SK-N-SH (cell line): ENCODE data around the gene NOX3. TPM values are rescaled to one million over a fixed set of nuclear protein-coding genes. Genes with fewer than 3 reads are reported as not detected.

Experiments used
- CTCF ChIA-PET: fragments of 300-600, 350-600 bp; formaldehyde crosslinking; extraction: SDS; loops from one replicate; lab custom pipeline; 2021; lab: Yijun Ruan, JAX
- POLR2A ChIA-PET: fragments of 350-600 bp; sonication (Branson Sonifier 250); formaldehyde crosslinking; extraction: SDS; loops from one replicate; lab custom pipeline; 2020; ENCODE audit warnings: antibody characterized with exemption, inconsistent platforms; lab: Yijun Ruan, JAX
- DNase-seq: peaks from one replicate; pipeline ENCODE4 v3.0.0; 2012
- H2AFZ ChIP-seq: fragments of 200-600 bp; sonication (generic); 2 replicates; pipeline ENCODE4 v1.8.1; 2016; ENCODE audit warnings: antibody characterized with exemption, mild to moderate bottlenecking, low read depth
- H3F3A ChIP-seq: fragments of 200-600 bp; sonication (generic); replicated peaks from 2 replicates; pipeline ENCODE3; 2016; ENCODE audit warnings: antibody characterized with exemption, mild to moderate bottlenecking; ENCODE audit not compliant: insufficient read depth
- H3K27ac ChIP-seq, 2 experiments: fragments of 200-500 bp in 1 of 2; fragments of 200-600 bp in 1 of 2; sonication (Bioruptor generic) in 1 of 2; sonication (generic), shearing (Covaris generic) in 1 of 2; 2 replicates each; pipeline versions ENCODE4 v1.5.1 to v1.6.1; 2014 to 2016; ENCODE audit warnings: low read depth in 2 of 2, inconsistent platforms in 1 of 2, low read length in 1 of 2, mild to moderate bottlenecking in 1 of 2, mixed read lengths in 1 of 2
- H3K27me3 ChIP-seq: fragments of 200-600 bp; sonication (generic), shearing (Covaris generic); 2 replicates; pipeline ENCODE4 v1.6.1; 2016; ENCODE audit warnings: mixed run types; ENCODE audit not compliant: insufficient read depth
- H3K36me3 ChIP-seq, 2 experiments: fragments of 200-500 bp in 1 of 2; fragments of 200-600 bp in 1 of 2; sonication (Bioruptor generic) in 1 of 2; sonication (generic) in 1 of 2; replicated peaks in 1 of 2; 2 replicates each; pipeline versions ENCODE3 to v1.5.1; 2014 to 2016; ENCODE audit warnings: low read length in 1 of 2, mild to moderate bottlenecking in 1 of 2; ENCODE audit not compliant: insufficient read depth in 2 of 2, control insufficient read depth in 1 of 2
- H3K4me1 ChIP-seq, 2 experiments: fragments of 200-500 bp in 1 of 2; fragments of 200-600 bp in 1 of 2; sonication (Bioruptor generic) in 1 of 2; sonication (generic), shearing (Covaris generic) in 1 of 2; 2 replicates each; pipeline versions ENCODE4 v1.5.1 to v1.6.1; 2014 to 2016; ENCODE audit warnings: low read depth in 1 of 2, low read length in 1 of 2, mixed run types in 1 of 2; ENCODE audit not compliant: insufficient read depth in 2 of 2, control insufficient read depth in 1 of 2
- H3K4me2 ChIP-seq: fragments of 200-600 bp; sonication (generic), shearing (Covaris generic); 2 replicates; pipeline ENCODE4 v1.6.1; 2017; ENCODE audit warnings: mixed run types
- H3K4me3 ChIP-seq, 2 experiments: fragments of 200-500 bp in 1 of 2; fragments of 200-600 bp in 1 of 2; sonication (Bioruptor generic) in 1 of 2; sonication (generic), shearing (Covaris generic) in 1 of 2; 2 replicates each; pipeline versions ENCODE4 v1.5.1 to v1.8.1; 2014 to 2016; ENCODE audit warnings: low read depth in 2 of 2, inconsistent platforms in 1 of 2, low read length in 1 of 2, mild to moderate bottlenecking in 1 of 2, mixed read lengths in 1 of 2, moderate library complexity in 1 of 2
- H3K79me2 ChIP-seq: fragments of 200-600 bp; sonication (generic); 2 replicates; pipeline ENCODE4 v1.8.1; 2017; ENCODE audit warnings: mild to moderate bottlenecking; ENCODE audit not compliant: insufficient read depth
- H3K9ac ChIP-seq: fragments of 200-600 bp; sonication (generic); 2 replicates; pipeline ENCODE4 v1.6.1; 2017; ENCODE audit warnings: mixed run types
- H3K9me2 ChIP-seq: fragments of 200-600 bp; sonication (generic); 2 replicates; pipeline ENCODE4 v1.6.1; 2017; ENCODE audit warnings: mixed run types
- H3K9me3 ChIP-seq: fragments of 200-600 bp; sonication (generic); 2 replicates; pipeline ENCODE4 v1.6.1; 2017; ENCODE audit warnings: mixed run types, mild to moderate bottlenecking, moderate library complexity
- H4K20me1 ChIP-seq: fragments of 200-600 bp; sonication (generic); 2 replicates; pipeline ENCODE4 v1.6.1; 2017; ENCODE audit warnings: mild to moderate bottlenecking, mixed run types; ENCODE audit not compliant: insufficient read depth
- ELF1 ChIP-seq: IDR thresholded peaks from 2 replicates; pipeline ENCODE4 v1.4.0; 2012
- FOXM1 ChIP-seq: IDR thresholded peaks from 2 replicates; pipeline ENCODE4 v1.4.0; 2012; ENCODE audit warnings: low read depth, mild to moderate bottlenecking
- GABPA ChIP-seq: IDR thresholded peaks from 2 replicates; pipeline ENCODE4 v1.4.0; 2012; ENCODE audit warnings: low read depth, mild to moderate bottlenecking
- GATA2 ChIP-seq: sonication (generic); formaldehyde crosslinking; IDR thresholded peaks from 2 replicates; pipeline ENCODE4 v1.5.0; 2020; ENCODE audit warnings: mild to moderate bottlenecking, missing genetic modification reagents
- IRF3 ChIP-seq: fragments of 150-350 bp; IDR thresholded peaks from 2 replicates; pipeline ENCODE4 v1.6.1; 2016; ENCODE audit warnings: mild to moderate bottlenecking, low read depth, low read length
- NFIC ChIP-seq: IDR thresholded peaks from 2 replicates; pipeline ENCODE4 v1.4.0; 2012; ENCODE audit warnings: borderline replicate concordance
- NRF1 ChIP-seq: IDR thresholded peaks from 2 replicates; pipeline ENCODE4 v1.6.1; 2012; ENCODE audit warnings: low read depth, mild to moderate bottlenecking, low read length
- POLR2AphosphoS5 ChIP-seq: IDR thresholded peaks from 2 replicates; pipeline ENCODE4 v1.6.1; 2012; ENCODE audit warnings: low read depth, low read length
- RAD21 ChIP-seq: IDR thresholded peaks from 2 replicates; pipeline ENCODE4 v1.6.1; 2012; ENCODE audit warnings: mild to moderate bottlenecking, low read length
- RCOR1 ChIP-seq: fragments of 150-350 bp; IDR thresholded peaks from 2 replicates; pipeline ENCODE4 v1.6.1; 2017; ENCODE audit warnings: antibody characterized with exemption, low read length
- REST ChIP-seq: IDR thresholded peaks from 2 replicates; pipeline ENCODE4 v1.6.1; 2012; ENCODE audit warnings: mild to moderate bottlenecking, low read depth, low read length, moderate library complexity
- SIN3A ChIP-seq: IDR thresholded peaks from 2 replicates; pipeline ENCODE4 v1.6.1; 2012; ENCODE audit warnings: low read depth, mild to moderate bottlenecking, low read length, moderate library complexity, borderline replicate concordance
- TCF12 ChIP-seq: IDR thresholded peaks from 2 replicates; pipeline ENCODE4 v1.4.0; 2012
- TEAD4 ChIP-seq: IDR thresholded peaks from 2 replicates; pipeline ENCODE4 v1.4.0; 2012; ENCODE audit warnings: mild to moderate bottlenecking, borderline replicate concordance; ENCODE audit not compliant: insufficient read depth
- USF2 ChIP-seq: fragments of 150-350 bp; IDR thresholded peaks from 2 replicates; pipeline ENCODE4 v1.6.1; 2017; ENCODE audit warnings: antibody characterized with exemption, low read length, low read depth, borderline replicate concordance
- WGBS: methylation state at CpG from one replicate; pipeline ENCODE4 v1.1.6; 2017; ENCODE audit warnings: low lambda C conversion rate; 5-methylcytosine and 5-hydroxymethylcytosine counted together
- polyA plus RNA-seq, 3 experiments: library from polyadenylated mRNA; depleted of rRNA; stranded (reverse); fragments of >200 nt; gene quantifications; 2 replicates each; pipeline ENCODE4 v1.2.3, GENCODE V29; 2012

The NOX3 gene
- polyA plus RNA-seq, 1 of the 3 experiments (the other 2 are of a cell fraction), result 0.02 TPM

- no peaks in the 10 kb centered on the region for H3K79me2 ChIP-seq
- no peaks in the 10 kb centered on the region for H3K36me3 ChIP-seq
- TF ChIP-seq NFIC, result no peak
- no peak for TF ChIP-seq RAD21
- no peak for TF ChIP-seq GATA2 (CRISPR knock-in tag)
- no peak for TF ChIP-seq FOXM1
- TF ChIP-seq POLR2AphosphoS5, result no peak
- TF ChIP-seq RCOR1, result no peak
- no peak for TF ChIP-seq TEAD4
- TF ChIP-seq, all 33 proteins: peak for 0
- H3K27ac ChIP-seq, result no peak overlapping the region
- WGBS, result 90% methylated on average over 5 of the region's 5 CpGs
- POLR2A ChIA-PET, result no interaction called here
- H3K4me3 ChIP-seq, result no peak overlapping the region
- CTCF ChIA-PET, result interaction anchor here (0.7 to 1.5 kb wide), 3 partner anchors 15 to 298 kb away, joined by 3 to 5 read pairs (median 4); no protein-coding TSS in a partner anchor
- peaks cover 8% of the 10 kb centered on the region for H3F3A ChIP-seq
- no peak overlapping the region for H3K9ac ChIP-seq
- H3K27me3 ChIP-seq, result no peaks in the 10 kb centered on the region
- 0 out of 2 replicates have a peak overlapping the region, but pooled peaks have one; percentile 22 for H2AFZ ChIP-seq
- H4K20me1 ChIP-seq, result no peaks in the 10 kb centered on the region
- no peaks in the 10 kb centered on the region for H3K9me2 ChIP-seq
- no peaks in the 10 kb centered on the region for H3K4me1 ChIP-seq
- no peak overlapping the region for H3K4me2 ChIP-seq
- H3K9me3 ChIP-seq, result 0 out of 2 replicates have a peak, but pooled peaks cover 3% of the 10 kb centered on the region
- DNase-seq, result no peak
Measured at GRCh38 chr6:155486721-155487294, 31.2 kb upstream of the NOX3 start.

- DNase-seq, result no peak
- no peak overlapping the region for H3K4me3 ChIP-seq
- no peaks in the 10 kb centered on the region for H3K9me2 ChIP-seq
- H3K9ac ChIP-seq, result no peak overlapping the region
- peaks cover 5% of the 10 kb centered on the region for H3F3A ChIP-seq
- H3K4me1 ChIP-seq, result peaks cover 0 to 5% of the 10 kb centered on the region in 2 experiments; a peak in 1 of 4 replicates
- H2AFZ ChIP-seq, result no peak overlapping the region
- H3K27me3 ChIP-seq, result no peaks in the 10 kb centered on the region
- ChIA-PET POLR2A (no interaction called here), CTCF (interaction anchor here (1.0 to 1.5 kb wide), 2 partner anchors 9 to 14 kb away, joined by 3 read pairs; no protein-coding TSS in a partner anchor)
- 0 out of 2 replicates have a peak, but pooled peaks cover 3% of the 10 kb centered on the region for H3K9me3 ChIP-seq
- H3K27ac ChIP-seq, result no peak overlapping the region
- no peaks in the 10 kb centered on the region for H3K36me3 ChIP-seq
- no peaks in the 10 kb centered on the region for H4K20me1 ChIP-seq
- no peak for TF ChIP-seq POLR2AphosphoS5
- TF ChIP-seq GABPA, result no peak
- TF ChIP-seq REST, result no peak
- TF ChIP-seq ELF1, result no peak
- TF ChIP-seq IRF3, result no peak
- TF ChIP-seq USF2, result no peak
- TF ChIP-seq NRF1, result no peak
- TF ChIP-seq TCF12, result no peak
- TF ChIP-seq FOXM1, result no peak
- no peak for TF ChIP-seq SIN3A
- TF ChIP-seq, all 33 proteins: peak for 0
- Histone ChIP-seq H3K4me2 (no peak overlapping the region), H3K79me2 (no peaks in the 10 kb centered on the region)
- WGBS, result 93% methylated on average over 4 of the region's 4 CpGs
Measured at GRCh38 chr6:155485756-155486155, 30.1 kb upstream of the NOX3 start.
